ENCODE data around the gene AGT.

Gene AGT

GRCh38 chr1:230747127-230747730, 33.3 kb upstream of the AGT start, which contains the start of gene CAPN9:
CAPN9 (plus strand) TSS chr1:230747388; CDS start chr1:230747497, 109 bp downstream.
- Histone ChIP-seq H4K20me1 (ENCODE audit: insufficient read depth, low read length) (no peaks in the 10 kb centered on the region), H3K79me2 (ENCODE audit: low read length) (no peaks in the 10 kb centered on the region), H2AFZ (ENCODE audit: low read length) (no peak within 1 kb of the TSS), H3K36me3 (replicated peaks; ENCODE audit: insufficient read depth, low read length) (no peaks in the 10 kb centered on the region), H3K4me2 (ENCODE audit: low read depth, low read length) (no peak within 1 kb of the TSS), H3K9ac (ENCODE audit: low read length) (no peak within 1 kb of the TSS), H3K4me1 (ENCODE audit: low read length) (no peaks in the 10 kb centered on the region), H3F3A (ENCODE audit: insufficient read depth, low read length) (no peaks in the 10 kb centered on the region), H3K9me2 (replicated peaks; ENCODE audit: insufficient read depth, low read length) (no peaks in the 10 kb centered on the region), H3K27me3 (replicated peaks; ENCODE audit: insufficient read depth, low read length) (no peaks in the 10 kb centered on the region), H3K9me3 (replicated peaks; ENCODE audit: insufficient read depth, low read length) (no peaks in the 10 kb centered on the region), H3K4me3 (ENCODE audit: low read length) (no peak within 1 kb of the TSS), H3K27ac (ENCODE audit: low read length) (no peak within 1 kb of the TSS)
- DNase-seq, result no peak
- TF ChIP-seq EZH2 (optimal IDR thresholded peaks at IDR 0.05; ENCODE audit: low read depth, low read length) (no peak), EZH2phosphoT487 (IDR thresholded peaks at IDR 0.05; ENCODE audit: low read length) (no peak)
- TF ChIP-seq, protein P1, sequence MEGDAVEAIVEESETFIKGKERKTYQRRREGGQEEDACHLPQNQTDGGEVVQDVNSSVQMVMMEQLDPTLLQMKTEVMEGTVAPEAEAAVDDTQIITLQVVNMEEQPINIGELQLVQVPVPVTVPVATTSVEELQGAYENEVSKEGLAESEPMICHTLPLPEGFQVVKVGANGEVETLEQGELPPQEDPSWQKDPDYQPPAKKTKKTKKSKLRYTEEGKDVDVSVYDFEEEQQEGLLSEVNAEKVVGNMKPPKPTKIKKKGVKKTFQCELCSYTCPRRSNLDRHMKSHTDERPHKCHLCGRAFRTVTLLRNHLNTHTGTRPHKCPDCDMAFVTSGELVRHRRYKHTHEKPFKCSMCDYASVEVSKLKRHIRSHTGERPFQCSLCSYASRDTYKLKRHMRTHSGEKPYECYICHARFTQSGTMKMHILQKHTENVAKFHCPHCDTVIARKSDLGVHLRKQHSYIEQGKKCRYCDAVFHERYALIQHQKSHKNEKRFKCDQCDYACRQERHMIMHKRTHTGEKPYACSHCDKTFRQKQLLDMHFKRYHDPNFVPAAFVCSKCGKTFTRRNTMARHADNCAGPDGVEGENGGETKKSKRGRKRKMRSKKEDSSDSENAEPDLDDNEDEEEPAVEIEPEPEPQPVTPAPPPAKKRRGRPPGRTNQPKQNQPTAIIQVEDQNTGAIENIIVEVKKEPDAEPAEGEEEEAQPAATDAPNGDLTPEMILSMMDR (IDR thresholded peaks at IDR 0.05; ENCODE audit: low read length), result no peak

- H3K4me2 ChIP-seq (ENCODE audit: low read depth, low read length), result no peak overlapping the region
- no peak overlapping the region for H3K4me3 ChIP-seq (ENCODE audit: low read length)
- no peak for DNase-seq
- no peak overlapping the region for H3K27ac ChIP-seq (ENCODE audit: low read length)
- H4K20me1 ChIP-seq (ENCODE audit: insufficient read depth, low read length), result no peaks in the 10 kb centered on the region
- no peak overlapping the region for H3K9ac ChIP-seq (ENCODE audit: low read length)
- H3F3A ChIP-seq (ENCODE audit: insufficient read depth, low read length), result no peaks in the 10 kb centered on the region
- TF ChIP-seq EZH2phosphoT487 (IDR thresholded peaks at IDR 0.05; ENCODE audit: low read length) (no peak), EZH2 (optimal IDR thresholded peaks at IDR 0.05; ENCODE audit: low read depth, low read length) (no peak)
- TF ChIP-seq, protein P1 (IDR thresholded peaks at IDR 0.05; ENCODE audit: low read length), result no peak
- no peaks in the 10 kb centered on the region for H3K36me3 ChIP-seq (replicated peaks; ENCODE audit: insufficient read depth, low read length)
- H3K79me2 ChIP-seq (ENCODE audit: low read length), result no peaks in the 10 kb centered on the region
- no peak overlapping the region for H2AFZ ChIP-seq (ENCODE audit: low read length)
- H3K4me1 ChIP-seq (ENCODE audit: low read length), result no peaks in the 10 kb centered on the region
- H3K9me3 ChIP-seq (replicated peaks; ENCODE audit: insufficient read depth, low read length), result no peaks in the 10 kb centered on the region
- no peaks in the 10 kb centered on the region for H3K9me2 ChIP-seq (replicated peaks; ENCODE audit: insufficient read depth, low read length)
- H3K27me3 ChIP-seq (replicated peaks; ENCODE audit: insufficient read depth, low read length), result no peaks in the 10 kb centered on the region
Measured at GRCh38 chr1:230746617-230747016, 32.7 kb upstream of the AGT start.

DNA sequence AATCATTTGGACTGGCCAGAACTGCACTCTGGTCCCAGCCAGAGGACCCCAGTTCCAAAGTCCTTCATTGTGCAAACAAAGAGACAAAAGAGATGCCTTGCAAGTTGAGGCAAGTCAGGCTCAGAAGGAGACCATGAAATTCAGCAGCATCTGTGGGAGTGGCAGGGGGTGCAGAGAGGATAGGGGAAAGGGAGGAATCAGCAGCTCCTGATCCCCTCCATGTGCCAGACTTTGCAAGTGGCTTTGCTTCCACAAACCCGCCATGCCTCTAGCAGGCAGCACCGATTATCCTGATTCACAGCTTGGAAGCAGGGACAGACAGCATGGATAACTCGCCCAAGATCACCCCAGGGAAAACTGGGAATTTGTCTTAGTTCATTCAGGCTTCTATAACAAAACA, 31.1 kb upstream of the AGT start:
- H3K27me3 ChIP-seq (replicated peaks; ENCODE audit: insufficient read depth, low read length), result no peaks in the 10 kb centered on the region
- no peaks in the 10 kb centered on the region for H3F3A ChIP-seq (ENCODE audit: insufficient read depth, low read length)
- no peaks in the 10 kb centered on the region for H3K9me3 ChIP-seq (replicated peaks; ENCODE audit: insufficient read depth, low read length)
- no peaks in the 10 kb centered on the region for H4K20me1 ChIP-seq (ENCODE audit: insufficient read depth, low read length)
- no peak overlapping the region for H2AFZ ChIP-seq (ENCODE audit: low read length)
- no peak overlapping the region for H3K9ac ChIP-seq (ENCODE audit: low read length)
- TF ChIP-seq, protein P1 (IDR thresholded peaks at IDR 0.05; ENCODE audit: low read length), result no peak
- TF ChIP-seq EZH2 (optimal IDR thresholded peaks at IDR 0.05; ENCODE audit: low read depth, low read length) (no peak), EZH2phosphoT487 (IDR thresholded peaks at IDR 0.05; ENCODE audit: low read length) (no peak)
- no peak overlapping the region for H3K4me3 ChIP-seq (ENCODE audit: low read length)
- DNase-seq, result no peak
- H3K36me3 ChIP-seq (replicated peaks; ENCODE audit: insufficient read depth, low read length), result no peaks in the 10 kb centered on the region
- H3K27ac ChIP-seq (ENCODE audit: low read length), result no peak overlapping the region
- no peaks in the 10 kb centered on the region for H3K79me2 ChIP-seq (ENCODE audit: low read length)
- H3K4me1 ChIP-seq (ENCODE audit: low read length), result no peaks in the 10 kb centered on the region
- no peak overlapping the region for H3K4me2 ChIP-seq (ENCODE audit: low read depth, low read length)
- H3K9me2 ChIP-seq (replicated peaks; ENCODE audit: insufficient read depth, low read length), result no peaks in the 10 kb centered on the region
